Ishikawa (cell line): Measurements from ENCODE around the gene CD200R1.

ENCODE experiments used
- CEBPB ChIP-seq: IDR thresholded peaks from 2 replicates; pipeline ENCODE4 v1.6.1; 2012
- CREB1 ChIP-seq: IDR thresholded peaks from 2 replicates; pipeline ENCODE4 v1.6.1; 2012; ENCODE audit warnings: low read depth
- EGR1 ChIP-seq: IDR thresholded peaks from 2 replicates; pipeline ENCODE4 v1.6.1; 2012
- EP300 ChIP-seq: IDR thresholded peaks from 2 replicates; pipeline ENCODE4 v1.6.1; 2012; ENCODE audit warnings: borderline replicate concordance
- FOXM1 ChIP-seq: IDR thresholded peaks from 2 replicates; pipeline ENCODE4 v1.6.1; 2012; ENCODE audit warnings: low read depth, borderline replicate concordance
- NFIC ChIP-seq: IDR thresholded peaks from 2 replicates; pipeline ENCODE4 v1.6.1; 2012
- RAD21 ChIP-seq: IDR thresholded peaks from 2 replicates; pipeline ENCODE4 v1.6.1; 2012; ENCODE audit warnings: low read depth
- TAF1 ChIP-seq: IDR thresholded peaks from 2 replicates; pipeline ENCODE4 v1.6.1; 2012; ENCODE audit warnings: low read depth, mild to moderate bottlenecking
- TCF12 ChIP-seq: IDR thresholded peaks from 2 replicates; pipeline ENCODE4 v1.6.1; 2012; ENCODE audit warnings: low read depth
- TEAD4 ChIP-seq: IDR thresholded peaks from 2 replicates; pipeline ENCODE4 v1.6.1; 2012
- USF1 ChIP-seq: IDR thresholded peaks from 2 replicates; pipeline ENCODE4 v1.6.1; 2012
- YY1 ChIP-seq: IDR thresholded peaks from 2 replicates; pipeline ENCODE4 v1.6.1; 2012; ENCODE audit warnings: low read depth
- ZBTB7A ChIP-seq: IDR thresholded peaks from 2 replicates; pipeline ENCODE4 v1.6.1; 2012; ENCODE audit warnings: low read depth
- TF ChIP-seq, protein P1 (sequence below): IDR thresholded peaks from 2 replicates; pipeline ENCODE4 v1.6.1; 2012; ENCODE audit warnings: low read depth, mild to moderate bottlenecking
- TF ChIP-seq, protein P2 (sequence below): IDR thresholded peaks from 2 replicates; pipeline ENCODE4 v1.6.1; 2012

The CD200R1 gene

DNA sequence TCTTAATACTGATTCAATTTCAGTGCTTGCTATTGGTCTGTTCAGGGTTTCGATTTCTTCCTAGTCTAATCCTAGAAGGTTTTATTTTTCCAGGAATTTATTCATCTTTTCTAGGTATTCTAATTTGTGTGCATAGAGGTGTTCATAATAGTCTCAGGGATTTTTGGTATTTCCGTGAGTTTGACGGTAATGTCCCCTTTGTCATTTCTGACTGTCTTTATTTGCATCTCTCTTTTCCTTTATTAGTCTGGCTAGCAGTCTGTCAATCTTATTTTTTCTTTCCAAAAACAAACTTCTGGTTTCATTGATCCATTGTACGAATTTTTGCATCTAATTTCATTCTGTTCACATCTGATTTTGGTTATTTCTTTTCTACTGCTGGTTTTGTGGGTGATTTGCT is 93.0 kb downstream of the CD200R1 start:
- TF ChIP-seq NFIC (no peak), TCF12 (no peak), EGR1 (no peak), USF1 (no peak), FOXM1 (no peak), YY1 (no peak), ZBTB7A (no peak), EP300 (no peak), CREB1 (no peak), CEBPB (no peak)
- TF ChIP-seq, protein P1, sequence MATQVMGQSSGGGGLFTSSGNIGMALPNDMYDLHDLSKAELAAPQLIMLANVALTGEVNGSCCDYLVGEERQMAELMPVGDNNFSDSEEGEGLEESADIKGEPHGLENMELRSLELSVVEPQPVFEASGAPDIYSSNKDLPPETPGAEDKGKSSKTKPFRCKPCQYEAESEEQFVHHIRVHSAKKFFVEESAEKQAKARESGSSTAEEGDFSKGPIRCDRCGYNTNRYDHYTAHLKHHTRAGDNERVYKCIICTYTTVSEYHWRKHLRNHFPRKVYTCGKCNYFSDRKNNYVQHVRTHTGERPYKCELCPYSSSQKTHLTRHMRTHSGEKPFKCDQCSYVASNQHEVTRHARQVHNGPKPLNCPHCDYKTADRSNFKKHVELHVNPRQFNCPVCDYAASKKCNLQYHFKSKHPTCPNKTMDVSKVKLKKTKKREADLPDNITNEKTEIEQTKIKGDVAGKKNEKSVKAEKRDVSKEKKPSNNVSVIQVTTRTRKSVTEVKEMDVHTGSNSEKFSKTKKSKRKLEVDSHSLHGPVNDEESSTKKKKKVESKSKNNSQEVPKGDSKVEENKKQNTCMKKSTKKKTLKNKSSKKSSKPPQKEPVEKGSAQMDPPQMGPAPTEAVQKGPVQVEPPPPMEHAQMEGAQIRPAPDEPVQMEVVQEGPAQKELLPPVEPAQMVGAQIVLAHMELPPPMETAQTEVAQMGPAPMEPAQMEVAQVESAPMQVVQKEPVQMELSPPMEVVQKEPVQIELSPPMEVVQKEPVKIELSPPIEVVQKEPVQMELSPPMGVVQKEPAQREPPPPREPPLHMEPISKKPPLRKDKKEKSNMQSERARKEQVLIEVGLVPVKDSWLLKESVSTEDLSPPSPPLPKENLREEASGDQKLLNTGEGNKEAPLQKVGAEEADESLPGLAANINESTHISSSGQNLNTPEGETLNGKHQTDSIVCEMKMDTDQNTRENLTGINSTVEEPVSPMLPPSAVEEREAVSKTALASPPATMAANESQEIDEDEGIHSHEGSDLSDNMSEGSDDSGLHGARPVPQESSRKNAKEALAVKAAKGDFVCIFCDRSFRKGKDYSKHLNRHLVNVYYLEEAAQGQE, result no peak
- TF ChIP-seq, protein P2, sequence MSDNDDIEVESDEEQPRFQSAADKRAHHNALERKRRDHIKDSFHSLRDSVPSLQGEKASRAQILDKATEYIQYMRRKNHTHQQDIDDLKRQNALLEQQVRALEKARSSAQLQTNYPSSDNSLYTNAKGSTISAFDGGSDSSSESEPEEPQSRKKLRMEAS, result no peak

DNA sequence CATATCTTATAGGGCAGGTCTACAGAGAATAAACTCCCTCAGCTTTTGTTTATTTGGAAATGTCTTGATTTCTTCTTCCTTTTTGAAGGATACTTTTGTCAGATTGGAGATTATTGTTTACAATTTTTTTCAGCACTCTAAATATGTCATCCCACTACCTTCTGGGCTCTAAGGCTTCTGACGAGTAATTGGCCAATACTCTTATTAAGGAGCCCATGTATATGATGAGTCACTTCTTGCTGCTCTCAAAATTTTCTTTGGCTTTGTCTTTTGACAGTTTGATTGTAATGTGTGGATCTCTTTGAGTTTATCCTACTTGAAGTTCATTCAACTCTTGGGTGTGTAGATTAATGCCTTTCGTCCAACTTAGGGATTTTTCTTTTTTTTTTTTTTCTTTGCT is 99.3 kb downstream of the CD200R1 start:
- TF ChIP-seq RAD21 (no peak), TAF1 (no peak), ZBTB7A (no peak), FOXM1 (no peak), CEBPB (no peak), NFIC (no peak), EP300 (no peak), USF1 (no peak), EGR1 (no peak), TEAD4 (no peak), YY1 (no peak)
- TF ChIP-seq, protein P1, result no peak

GRCh38 chr3:112874725-112875124 is 100.2 kb downstream of the CD200R1 start:
- TF ChIP-seq EP300 (no peak), NFIC (no peak), TEAD4 (no peak), RAD21 (no peak), CREB1 (no peak), USF1 (no peak), ZBTB7A (no peak), CEBPB (no peak), TCF12 (no peak), FOXM1 (no peak)
- TF ChIP-seq, protein P2, result no peak
- TF ChIP-seq, protein P1, result no peak

DNA sequence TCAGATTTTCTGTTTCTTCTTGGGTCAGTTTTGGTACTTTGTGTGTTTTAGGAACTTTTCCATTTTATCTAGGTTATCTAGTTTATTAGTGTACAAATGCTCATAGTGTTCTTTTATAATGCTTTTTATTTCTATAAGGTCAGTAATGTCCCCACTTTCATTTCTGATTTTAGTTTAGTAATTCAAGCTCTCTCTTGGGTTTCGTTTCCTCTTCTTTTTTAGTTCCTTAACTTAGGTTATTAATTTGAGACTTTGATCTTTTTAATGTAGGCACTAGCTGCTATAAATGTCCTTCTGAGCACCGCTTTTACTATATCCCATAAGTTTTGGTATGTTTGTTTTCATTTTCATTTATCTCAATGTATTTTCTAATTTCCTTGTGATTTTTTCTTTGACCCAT is 101.3 kb downstream of the CD200R1 start:
- TF ChIP-seq RAD21 (no peak), USF1 (no peak), ZBTB7A (no peak), NFIC (no peak), EGR1 (no peak), TEAD4 (no peak), TAF1 (no peak), CEBPB (no peak), YY1 (no peak), EP300 (no peak), CREB1 (no peak), TCF12 (no peak), FOXM1 (no peak)
- TF ChIP-seq, protein P1, result no peak
- TF ChIP-seq, protein P2, result no peak
